ENCODE data around the gene TIMM10B.

DNA sequence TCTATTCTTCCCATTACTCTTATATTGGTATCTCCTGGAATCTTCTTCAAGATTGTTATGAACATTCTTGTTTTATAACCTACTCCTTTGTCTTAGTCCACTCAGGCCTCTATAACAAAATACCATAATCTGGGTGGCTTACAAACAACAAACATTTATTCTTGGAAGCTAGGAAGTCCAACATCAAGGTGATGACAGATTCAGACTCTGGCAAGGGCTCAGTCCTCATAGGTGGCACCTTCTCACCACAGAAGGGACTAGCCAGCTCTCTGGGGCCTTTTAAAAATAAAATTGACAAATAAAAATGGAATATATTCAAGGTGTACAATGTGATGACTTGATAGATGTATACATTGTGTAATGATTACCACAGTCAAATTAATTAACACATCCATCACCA is 35.6 kb downstream of the TIMM10B start:
- TF ChIP-seq, protein P1, sequence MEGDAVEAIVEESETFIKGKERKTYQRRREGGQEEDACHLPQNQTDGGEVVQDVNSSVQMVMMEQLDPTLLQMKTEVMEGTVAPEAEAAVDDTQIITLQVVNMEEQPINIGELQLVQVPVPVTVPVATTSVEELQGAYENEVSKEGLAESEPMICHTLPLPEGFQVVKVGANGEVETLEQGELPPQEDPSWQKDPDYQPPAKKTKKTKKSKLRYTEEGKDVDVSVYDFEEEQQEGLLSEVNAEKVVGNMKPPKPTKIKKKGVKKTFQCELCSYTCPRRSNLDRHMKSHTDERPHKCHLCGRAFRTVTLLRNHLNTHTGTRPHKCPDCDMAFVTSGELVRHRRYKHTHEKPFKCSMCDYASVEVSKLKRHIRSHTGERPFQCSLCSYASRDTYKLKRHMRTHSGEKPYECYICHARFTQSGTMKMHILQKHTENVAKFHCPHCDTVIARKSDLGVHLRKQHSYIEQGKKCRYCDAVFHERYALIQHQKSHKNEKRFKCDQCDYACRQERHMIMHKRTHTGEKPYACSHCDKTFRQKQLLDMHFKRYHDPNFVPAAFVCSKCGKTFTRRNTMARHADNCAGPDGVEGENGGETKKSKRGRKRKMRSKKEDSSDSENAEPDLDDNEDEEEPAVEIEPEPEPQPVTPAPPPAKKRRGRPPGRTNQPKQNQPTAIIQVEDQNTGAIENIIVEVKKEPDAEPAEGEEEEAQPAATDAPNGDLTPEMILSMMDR (IDR thresholded peaks at IDR 0.05), result no peak
- TF ChIP-seq POLR2AphosphoS5 (IDR thresholded peaks at IDR 0.05), result no peak
- no peak for TF ChIP-seq EP300 (IDR thresholded peaks at IDR 0.05)

Data from gastroesophageal sphincter (tissue), 3 donors.